GM03348 (cell line): ENCODE results near the gene KLF16.
A peak's percentile ranks its signal among the peaks of the same experiment; 100 is the strongest.

Source experiments
- DNase-seq: peaks from one replicate; pipeline ENCODE4 v3.0.0; 2012; ENCODE audit warnings: low spot score

The KLF16 gene

GRCh38 chr19:1867349-1867724 is 4.0 kb upstream of the KLF16 start:
- DNase-seq = no peak

DNA sequence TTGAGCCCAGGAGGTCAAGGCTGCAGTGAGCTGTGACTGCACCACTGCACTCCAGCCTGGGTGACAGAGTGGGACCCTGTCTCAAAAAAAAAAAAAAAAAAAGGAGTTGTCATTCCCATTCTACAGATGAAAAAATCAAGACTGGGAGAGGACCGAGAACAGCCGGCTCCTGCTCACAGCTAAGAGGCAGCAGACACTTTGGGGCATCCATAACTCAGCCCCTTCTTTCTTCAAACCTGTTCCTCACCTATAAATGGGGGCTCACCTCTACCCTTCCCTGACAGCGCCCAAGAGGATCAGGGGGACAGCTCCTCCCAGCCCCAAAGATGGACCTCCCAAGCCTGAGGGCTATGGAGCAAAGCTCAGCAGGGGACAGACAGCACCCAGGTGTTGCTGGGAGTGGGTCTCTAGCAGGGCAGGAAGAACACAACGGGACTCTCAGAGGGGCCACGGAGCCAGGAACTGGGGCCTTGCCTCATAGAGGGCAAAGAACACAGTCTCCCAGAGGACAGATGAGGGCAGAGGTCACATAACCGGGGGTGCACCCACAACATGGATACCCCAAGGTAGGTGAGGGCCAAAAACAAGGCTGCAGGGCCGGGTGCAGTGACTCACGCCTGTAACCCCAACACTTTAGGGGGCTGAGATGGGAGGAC is 3.4 kb upstream of the KLF16 start:
- DNase-seq = no peak

DNA sequence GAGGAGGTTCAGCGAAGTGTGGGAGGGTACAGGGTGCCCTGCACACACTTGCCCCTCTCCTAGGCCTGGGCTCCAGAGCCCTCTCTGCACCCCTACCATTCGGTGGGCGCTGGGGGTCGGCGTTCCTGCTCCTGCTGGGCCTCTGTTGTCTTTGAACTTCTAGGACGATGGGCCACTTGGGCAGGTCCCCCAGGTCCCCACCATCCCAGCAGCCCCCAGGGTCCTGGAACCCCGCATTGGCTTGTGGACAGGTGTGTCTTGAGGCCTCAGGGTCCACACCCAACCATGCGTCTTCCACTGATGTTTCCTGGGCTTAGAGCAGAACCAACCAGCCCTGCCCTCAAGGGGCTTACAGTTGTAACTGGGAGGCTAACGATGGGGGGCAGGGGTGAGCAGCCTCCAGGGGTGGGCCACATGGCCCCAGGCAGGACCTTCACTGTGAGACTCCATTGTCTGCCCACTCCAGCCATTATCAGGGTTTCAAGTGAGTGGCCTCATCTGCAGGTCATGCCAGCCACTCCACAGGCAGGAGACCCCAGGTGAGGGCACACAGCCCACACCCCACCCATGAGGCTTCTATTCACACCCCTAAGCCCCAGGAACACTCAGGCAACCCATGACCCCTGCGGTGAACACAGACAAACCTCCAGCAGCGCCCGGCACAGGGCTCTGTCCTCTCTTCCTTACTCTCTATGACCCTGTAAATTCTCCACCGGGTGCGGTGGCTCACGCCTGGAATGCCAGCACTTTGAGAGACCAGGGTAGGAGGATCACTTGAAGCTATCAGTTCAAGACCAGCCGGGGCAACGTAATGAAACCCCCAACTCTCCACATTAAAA is 2.0 kb upstream of the KLF16 start:
- DNase-seq = no peak

DNA sequence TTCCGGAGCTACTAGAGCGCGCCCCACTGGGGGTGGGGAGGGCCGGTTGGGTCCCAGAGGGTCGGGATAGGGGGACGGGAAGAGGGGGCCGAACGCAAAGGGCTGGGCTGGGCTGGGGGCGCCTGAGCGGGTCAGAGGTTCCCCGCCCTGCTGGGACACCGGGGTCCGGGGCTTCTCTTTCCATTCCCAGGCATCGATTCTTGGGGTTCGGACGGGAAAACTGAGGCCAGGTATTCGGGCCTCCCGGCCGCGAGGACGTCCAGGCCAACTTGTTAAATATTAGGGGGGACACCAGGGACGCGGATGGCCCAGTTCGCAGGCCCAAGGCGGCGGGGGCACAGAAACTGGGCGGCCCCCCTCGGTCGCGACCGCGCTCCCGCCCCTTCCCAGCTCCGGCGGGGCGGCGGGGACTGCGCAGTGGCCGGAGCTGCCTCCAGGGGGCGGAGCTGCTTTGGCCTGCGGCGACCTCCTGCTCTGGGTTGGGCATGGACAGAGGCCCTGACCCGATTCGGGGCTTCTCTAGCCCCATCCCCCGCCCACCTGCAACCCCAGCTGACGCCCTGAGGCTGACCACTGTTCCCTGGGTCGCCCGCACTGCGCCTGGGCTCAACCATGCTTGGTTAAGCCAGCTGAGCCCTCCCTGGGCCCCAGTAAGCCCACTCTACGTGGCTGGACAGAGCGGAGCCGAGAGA is 1.2 kb upstream of the KLF16 start:
- DNase-seq = peak; percentile 87

GRCh38 chr19:1863638-1864479 is 480 bp upstream of the KLF16 start:
- DNase-seq = peak; percentile 98

GRCh38 chr19:1862424-1863327 is 703 bp downstream of the KLF16 start:
- peak; percentile 86 for DNase-seq

- DNase-seq = no peak
Observed at GRCh38 chr19:1862068-1862423, 1.3 kb downstream of the KLF16 start.

- DNase-seq = no peak
Observed at GRCh38 chr19:1861599-1862031, 1.8 kb downstream of the KLF16 start.

DNA sequence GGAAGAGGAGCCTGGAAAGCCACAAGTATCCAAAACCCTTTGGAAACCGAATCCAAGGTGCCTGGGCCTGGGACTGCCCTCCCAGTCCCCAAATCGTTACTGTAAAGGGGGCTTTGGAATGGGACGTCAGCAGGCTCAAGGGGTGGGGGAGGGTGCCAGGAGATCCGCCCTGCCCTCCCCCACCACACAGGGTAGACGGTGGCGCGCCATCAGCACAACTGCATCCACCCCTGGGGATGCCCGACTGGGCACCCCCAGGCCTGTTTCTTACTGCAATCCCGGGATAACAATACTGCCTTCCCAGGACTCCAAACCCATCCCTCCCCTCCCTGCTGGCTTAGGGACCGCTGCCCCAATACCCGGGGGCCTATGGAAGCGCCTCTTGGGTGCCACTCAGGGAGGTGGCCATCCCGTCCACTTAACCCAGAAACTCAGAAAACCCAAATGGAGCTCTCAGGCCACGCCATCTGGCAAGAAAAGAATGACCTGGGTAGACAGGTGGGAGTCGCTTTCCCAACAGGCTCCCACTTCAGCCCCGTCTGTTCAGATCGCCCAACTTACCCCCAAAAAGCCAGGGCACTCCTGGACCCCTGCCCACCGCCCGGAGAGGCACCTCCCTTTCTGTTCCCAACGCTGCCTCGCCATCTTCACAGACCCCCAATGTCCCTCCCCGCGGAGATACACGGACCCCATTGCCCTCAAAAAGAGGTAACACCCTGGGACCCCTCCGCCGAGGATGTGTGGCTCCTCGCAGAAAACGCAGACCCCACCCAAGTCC is 2.4 kb downstream of the KLF16 start:
- peak; percentile 24 for DNase-seq

DNA sequence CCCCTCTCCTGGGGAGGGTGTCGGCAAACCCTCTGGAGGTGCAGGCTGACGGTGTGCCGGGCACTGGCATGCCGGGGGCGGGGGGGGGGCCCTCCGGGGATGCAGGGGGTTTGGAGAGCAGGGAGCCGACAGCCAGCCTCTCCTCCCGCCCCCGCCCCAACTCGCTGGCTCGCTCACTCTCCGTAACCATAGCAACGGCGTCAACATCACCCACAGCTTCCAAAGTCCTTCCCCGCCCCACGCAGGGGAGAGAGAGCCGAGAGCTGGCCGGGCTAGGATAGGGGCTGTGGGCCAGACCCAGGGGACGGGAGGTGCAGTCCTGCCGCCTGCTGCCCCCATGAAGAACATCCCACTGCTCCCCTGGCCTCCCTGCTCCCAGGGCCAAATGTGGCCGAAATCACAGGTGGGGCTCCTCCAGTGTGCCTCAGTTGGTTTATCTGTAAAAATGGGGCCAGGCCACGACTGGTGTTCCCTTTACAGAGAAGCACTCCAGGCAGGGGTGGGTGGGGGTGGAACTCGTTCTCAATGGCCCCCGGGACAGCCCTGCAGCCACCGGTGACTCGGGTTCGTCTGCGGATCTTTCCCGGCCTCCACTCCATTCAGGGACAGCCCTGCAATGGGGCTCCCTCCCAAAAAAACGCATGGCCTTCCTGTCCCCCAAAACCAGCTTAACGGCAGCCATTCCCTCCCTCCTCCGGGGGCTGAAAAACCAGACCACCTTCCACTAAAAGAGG is 3.2 kb downstream of the KLF16 start:
- peak; percentile 76 for DNase-seq

GRCh38 chr19:1859331-1859781 is 4.0 kb downstream of the KLF16 start:
- no peak for DNase-seq

GRCh38 chr19:1858412-1859081 is 4.8 kb downstream of the KLF16 start:
- DNase-seq = no peak

DNA sequence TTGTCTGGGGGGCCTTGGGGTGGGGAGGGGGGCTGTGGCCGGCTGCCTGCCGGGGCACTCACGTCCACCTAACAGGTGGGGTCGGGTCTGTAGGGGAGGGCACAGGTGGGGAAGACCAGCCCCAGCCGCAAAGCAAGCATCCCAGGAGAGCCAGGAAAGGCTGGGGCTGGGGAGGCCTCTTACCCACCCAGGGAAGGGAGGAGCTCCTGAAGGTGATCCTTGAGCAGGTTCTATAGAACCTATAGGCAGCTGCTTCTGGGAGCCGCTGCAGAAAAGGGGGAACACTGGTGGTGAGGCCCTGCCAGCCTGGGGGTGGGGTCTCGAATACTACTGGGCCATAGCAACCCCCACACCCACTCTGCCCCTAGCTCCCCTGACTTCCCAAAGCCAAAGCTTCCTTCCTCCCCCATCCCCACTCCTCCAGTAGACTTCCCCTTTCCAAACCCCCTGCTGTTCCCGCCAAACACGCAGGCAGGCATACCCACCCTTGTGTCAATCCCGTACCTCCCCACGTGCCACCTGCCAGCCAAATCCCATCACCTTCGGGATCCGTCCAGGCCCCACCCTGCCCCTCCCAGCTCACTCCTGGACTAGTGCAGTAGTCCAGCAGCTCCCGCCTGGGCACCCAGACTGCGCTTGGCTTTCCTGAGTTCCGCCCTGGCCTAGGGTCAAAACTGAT is 5.6 kb downstream of the KLF16 start:
- DNase-seq = no peak

DNA sequence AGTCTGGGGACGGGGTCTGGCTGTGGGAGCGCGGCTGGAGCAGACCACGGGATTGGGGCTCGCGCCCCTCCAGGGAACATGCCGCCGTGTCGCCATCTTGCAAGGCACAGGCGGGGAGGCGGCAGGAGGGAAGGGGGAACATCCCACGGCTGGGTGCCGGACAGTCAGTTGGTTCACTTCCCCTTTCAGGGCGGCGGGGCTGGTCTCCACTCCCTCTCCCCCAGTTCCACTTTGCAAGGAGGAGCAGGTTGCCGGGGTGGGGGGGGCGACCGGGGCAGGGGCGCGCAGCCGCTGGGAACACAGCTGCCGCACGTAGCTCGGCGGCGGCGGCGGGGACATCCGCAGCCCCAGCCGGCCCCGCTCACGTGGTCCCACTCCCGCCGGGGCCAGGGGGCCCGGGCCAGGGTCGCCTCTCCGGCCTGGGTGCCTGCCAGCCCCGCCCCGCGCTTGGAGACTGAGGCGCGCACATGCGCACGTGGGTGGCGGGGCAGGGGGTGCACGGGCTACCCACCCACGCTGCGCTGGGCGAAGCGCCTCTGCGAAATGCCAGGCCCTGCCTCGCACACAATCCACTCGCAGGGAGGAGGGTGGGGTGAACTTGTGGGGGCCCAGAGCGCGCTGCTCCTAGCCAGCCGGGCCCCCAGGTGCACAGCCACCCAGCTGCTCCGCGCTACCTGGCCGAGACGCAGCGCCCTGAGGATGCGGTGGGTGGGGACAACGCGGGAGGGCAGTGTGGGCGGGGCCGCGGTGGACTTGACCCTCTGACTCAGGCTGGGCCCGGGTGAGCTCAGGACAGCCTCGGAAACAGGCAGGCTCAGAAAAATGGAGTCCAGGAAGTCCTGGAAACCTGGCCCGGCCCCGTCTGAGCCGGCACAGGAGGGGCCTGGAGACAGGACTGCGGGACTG is 6.4 kb downstream of the KLF16 start:
- peak; percentile 85 for DNase-seq

DNA sequence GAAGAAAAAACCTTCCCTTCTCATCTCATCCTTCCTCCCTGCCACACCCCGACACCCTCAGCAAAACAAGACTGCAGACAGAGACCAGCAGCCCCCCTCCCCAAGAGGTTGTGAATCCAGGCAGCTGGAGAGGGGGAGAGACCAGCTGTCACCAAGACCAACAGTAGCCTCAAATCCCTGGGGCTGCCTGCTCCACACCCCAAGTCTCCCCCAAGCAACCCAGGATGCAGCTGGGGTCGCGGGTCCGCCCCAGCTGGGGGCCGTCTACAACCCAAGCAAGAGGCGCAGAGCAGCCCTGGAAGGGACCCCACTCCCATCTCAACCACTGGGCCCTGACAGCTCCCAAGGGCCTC is 7.1 kb downstream of the KLF16 start:
- DNase-seq = no peak

- DNase-seq = no peak
Observed at GRCh38 chr19:1855828-1856255, 7.5 kb downstream of the KLF16 start.
